GM23248 (cell line): Measurements from ENCODE around the gene RASAL3. TPM values are rescaled to one million over a fixed set of nuclear protein-coding genes. Genes with fewer than 3 reads are reported as not detected.

Experiments
- DNase-seq: peaks from one replicate; pipeline ENCODE4 v3.0.0-alpha.2; 2015
- H2AFZ ChIP-seq: fragments of 200-600 bp; sonication (generic); 2 replicates; pipeline ENCODE4 v1.6.1; 2016; ENCODE audit warnings: antibody characterized with exemption
- H3F3A ChIP-seq: fragments of 200-600 bp; sonication (generic); 2 replicates; pipeline ENCODE4 v1.6.1; 2016; ENCODE audit warnings: mild to moderate bottlenecking, antibody characterized with exemption, mixed run types; ENCODE audit not compliant: insufficient read depth
- H3K27ac ChIP-seq: fragments of 200-600 bp; sonication (generic); 2 replicates; pipeline ENCODE4 v1.5.1; 2016; ENCODE audit warnings: mild to moderate bottlenecking
- H3K27me3 ChIP-seq: fragments of 200-600 bp; sonication (generic); replicated peaks from 2 replicates; pipeline ENCODE4 v1.6.1; 2016; ENCODE audit warnings: mild to moderate bottlenecking; ENCODE audit not compliant: insufficient read depth
- H3K36me3 ChIP-seq: fragments of 200-600 bp; sonication (generic); 2 replicates; pipeline ENCODE4 v1.6.1; 2016; ENCODE audit warnings: low read depth, mild to moderate bottlenecking
- H3K4me1 ChIP-seq: fragments of 200-600 bp; sonication (generic); 2 replicates; pipeline ENCODE4 v1.6.1; 2016; ENCODE audit warnings: mild to moderate bottlenecking; ENCODE audit not compliant: insufficient read depth
- H3K4me2 ChIP-seq: fragments of 200-600 bp; sonication (generic); one replicate; pipeline ENCODE4 v1.6.1; 2016; ENCODE audit warnings: mild to moderate bottlenecking; ENCODE audit not compliant: unreplicated experiment
- H3K4me3 ChIP-seq: fragments of 200-600 bp; sonication (generic); 2 replicates; pipeline ENCODE4 v1.5.1; 2016; ENCODE audit warnings: mild to moderate bottlenecking
- H3K79me2 ChIP-seq: fragments of 200-600 bp; sonication (generic); 2 replicates; pipeline ENCODE4 v1.6.1; 2016; ENCODE audit warnings: mild to moderate bottlenecking; ENCODE audit not compliant: insufficient read depth
- H3K9ac ChIP-seq: fragments of 200-600 bp; sonication (generic); 2 replicates; pipeline ENCODE4 v1.6.1; 2016; ENCODE audit warnings: mild to moderate bottlenecking
- H3K9me2 ChIP-seq: fragments of 200-600 bp; sonication (generic); 2 replicates; pipeline ENCODE4 v1.6.1; 2016; ENCODE audit warnings: mixed run types, mild to moderate bottlenecking, moderate library complexity; ENCODE audit not compliant: insufficient read depth
- H3K9me3 ChIP-seq: fragments of 200-600 bp; sonication (generic); one replicate; pipeline ENCODE4 v1.6.1; 2017; ENCODE audit warnings: low read depth
- H4K20me1 ChIP-seq: fragments of 200-600 bp; sonication (generic); 2 replicates; pipeline ENCODE4 v1.6.0; 2016; ENCODE audit not compliant: insufficient read depth
- EZH2 ChIP-seq: fragments of 200-600 bp; sonication (generic); IDR thresholded peaks from 2 replicates; pipeline ENCODE4 v1.6.1; 2018; ENCODE audit warnings: antibody characterized with exemption, mild to moderate bottlenecking; ENCODE audit not compliant: insufficient read depth, poor library complexity, severe bottlenecking
- EZH2phosphoT487 ChIP-seq: fragments of 200-600 bp; sonication (generic); IDR thresholded peaks from 2 replicates; pipeline ENCODE4 v1.6.1; 2018; ENCODE audit warnings: antibody characterized with exemption, moderate library complexity, mild to moderate bottlenecking, low read depth; ENCODE audit not compliant: insufficient read depth
- WGBS, 2 experiments: methylation state at CpG; one replicate each; pipeline ENCODE4 v1.1.6; 2015 to 2017; ENCODE audit warnings: low lambda C conversion rate in 2 of 2, low coverage in 1 of 2; ENCODE audit errors: missing lambda C conversion rate in 2 of 2; 5-methylcytosine and 5-hydroxymethylcytosine counted together
- in situ Hi-C: fragments of 300-500 bp; cut with MboI; formaldehyde crosslinking; loops from 2 replicates; pipeline ENCODE4 v1.15.0; 2020
- polyA plus RNA-seq: library from polyadenylated mRNA; unstranded; fragments of >200 nt; fragmentation: Nextera tagmentation; extraction: Ambion mirVana; gene quantifications from 2 replicates; pipeline ENCODE4 v1.2.1, GENCODE V29; 2016
- total RNA-seq: library from RNA; depleted of rRNA; stranded (reverse); fragments of >200 nt; shearing (Covaris generic); gene quantifications from 2 replicates; pipeline ENCODE4 v1.2.3, GENCODE V29; 2014

RASAL3 gene
- total and polyA plus RNA-seq, 2 experiments from 2014 or later, result not detected

DNA sequence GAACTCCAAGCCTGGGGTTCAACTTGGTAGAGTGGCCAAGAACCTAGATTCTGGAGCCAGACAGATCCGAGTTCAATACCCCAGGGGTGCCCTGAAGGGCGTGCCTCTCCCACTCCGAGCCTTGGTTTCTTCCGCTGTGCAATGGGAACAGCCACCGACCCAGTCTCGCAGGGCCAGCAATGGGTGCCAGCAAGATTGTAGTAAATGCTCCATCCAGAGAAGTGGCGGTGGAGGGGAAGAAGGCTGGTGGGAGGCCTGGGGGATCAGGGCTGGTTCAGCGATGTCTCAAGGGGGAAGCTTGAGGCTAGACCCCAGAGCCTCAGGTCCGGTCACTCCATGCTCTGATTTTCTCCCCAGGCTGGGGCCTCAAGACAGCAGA is 19.1 kb downstream of the RASAL3 start:
- Histone ChIP-seq H2AFZ (no peak overlapping the region), H3K27me3 (no peaks in the 10 kb centered on the region), H4K20me1 (no peaks in the 10 kb centered on the region), H3K79me2 (no peaks in the 10 kb centered on the region), H3K9ac (no peak overlapping the region), H3K9me3 (no peaks in the 10 kb centered on the region), H3K36me3 (no peaks in the 10 kb centered on the region), H3K4me2 (no peak overlapping the region), H3K9me2 (no peaks in the 10 kb centered on the region), H3K4me3 (no peak overlapping the region), H3F3A (peaks cover 2% of the 10 kb centered on the region; the same call in 1 of the 2 replicates), H3K27ac (no peak overlapping the region), H3K4me1 (no peaks in the 10 kb centered on the region; the same call in 1 of the 2 replicates)
- in situ Hi-C loops, result no loop called here
- no peak for DNase-seq
- TF ChIP-seq EZH2phosphoT487 (no peak), EZH2 (no peak)
- WGBS, 2 experiments, result 74 to 79% methylated on average over 9 of the region's 9 CpGs

DNA sequence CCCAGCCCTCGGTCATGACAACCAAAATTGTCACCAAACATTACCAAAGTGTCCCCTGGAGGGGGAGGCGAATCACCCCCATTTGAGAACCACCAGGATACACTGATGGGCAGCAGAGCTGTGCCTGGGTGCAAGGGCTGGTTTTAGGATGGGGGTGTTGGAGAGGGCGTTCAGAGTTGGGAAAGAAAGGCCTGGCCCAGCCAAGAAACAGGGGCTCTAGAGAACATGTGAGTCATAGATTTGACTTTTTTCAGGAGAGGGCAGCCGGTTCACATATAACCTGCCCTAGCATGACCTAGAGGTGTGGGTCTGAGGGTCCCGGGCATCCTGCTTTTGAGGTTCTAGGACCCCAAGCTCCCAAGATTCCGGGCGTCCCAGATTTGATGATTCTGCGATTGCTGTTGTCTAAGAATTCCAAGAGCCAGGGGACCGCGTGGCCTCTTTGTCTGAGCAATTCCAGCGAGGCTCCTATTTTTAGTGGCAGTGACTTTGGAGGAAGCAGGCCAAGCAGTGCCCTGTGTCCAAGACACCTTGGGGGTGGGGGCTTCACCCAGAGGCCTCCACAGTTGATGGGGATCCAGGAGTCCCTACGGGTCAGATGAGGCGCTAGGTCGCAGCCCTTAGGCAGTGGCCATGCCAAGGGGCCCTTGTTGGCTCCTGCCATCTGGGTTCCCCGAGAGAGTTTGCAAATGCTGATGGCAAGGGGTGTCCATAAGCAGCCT is 19.7 kb downstream of the RASAL3 start:
- no peaks in the 10 kb centered on the region for H3K9me2 ChIP-seq
- no peaks in the 10 kb centered on the region for H3K9me3 ChIP-seq
- H3K79me2 ChIP-seq, result no peaks in the 10 kb centered on the region
- no peaks in the 10 kb centered on the region for H3K36me3 ChIP-seq
- TF ChIP-seq EZH2, result no peak
- TF ChIP-seq EZH2phosphoT487, result no peak
- H3K4me3 ChIP-seq, result no peak overlapping the region
- WGBS, 2 experiments, result 77 to 81% methylated on average over 15 of the region's 15 CpGs
- H3F3A ChIP-seq, result no peaks in the 10 kb centered on the region
- no peaks in the 10 kb centered on the region; the same call in 1 of the 2 replicates for H3K4me1 ChIP-seq
- in situ Hi-C loops, result no loop called here
- H3K27ac ChIP-seq, result no peak overlapping the region
- H3K27me3 ChIP-seq, result no peaks in the 10 kb centered on the region
- H3K4me2 ChIP-seq, result no peak overlapping the region
- H2AFZ ChIP-seq, result no peak overlapping the region
- no peaks in the 10 kb centered on the region for H4K20me1 ChIP-seq
- DNase-seq, result no peak
- no peak overlapping the region for H3K9ac ChIP-seq

DNA sequence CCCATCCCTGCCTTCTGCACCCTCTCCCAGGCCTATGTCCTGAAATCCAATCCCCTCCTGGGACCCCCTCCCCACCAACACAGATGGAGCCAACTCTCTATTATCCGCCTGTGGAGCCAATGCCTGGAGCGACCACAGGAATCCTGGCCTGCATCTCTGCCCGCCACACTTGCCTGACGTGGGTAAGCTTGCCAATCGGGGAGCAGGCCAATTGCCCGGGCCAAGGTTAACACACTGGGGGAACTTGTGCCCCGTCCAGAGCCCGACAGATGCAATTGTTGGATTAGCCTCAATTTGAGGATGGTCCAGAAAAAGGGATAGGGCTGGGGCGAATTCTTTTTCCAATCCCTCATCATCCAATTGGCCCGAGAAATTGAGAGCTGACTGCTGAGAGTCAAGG is 20.5 kb downstream of the RASAL3 start:
- Histone ChIP-seq H3K36me3 (no peaks in the 10 kb centered on the region), H3K9me2 (no peaks in the 10 kb centered on the region), H3K4me3 (no peak overlapping the region), H3K27ac (no peak overlapping the region), H3K79me2 (no peaks in the 10 kb centered on the region), H4K20me1 (no peaks in the 10 kb centered on the region), H3K4me1 (no peaks in the 10 kb centered on the region; the same call in 1 of the 2 replicates), H2AFZ (no peak overlapping the region), H3K4me2 (no peak overlapping the region), H3K9me3 (no peaks in the 10 kb centered on the region), H3K9ac (no peak overlapping the region), H3K27me3 (no peaks in the 10 kb centered on the region), H3F3A (no peaks in the 10 kb centered on the region)
- TF ChIP-seq EZH2 (no peak), EZH2phosphoT487 (no peak)
- in situ Hi-C loops, result no loop called here
- DNase-seq, result no peak
- 37 to 43% methylated on average over 10 of the region's 10 CpGs for WGBS, 2 experiments

DNA sequence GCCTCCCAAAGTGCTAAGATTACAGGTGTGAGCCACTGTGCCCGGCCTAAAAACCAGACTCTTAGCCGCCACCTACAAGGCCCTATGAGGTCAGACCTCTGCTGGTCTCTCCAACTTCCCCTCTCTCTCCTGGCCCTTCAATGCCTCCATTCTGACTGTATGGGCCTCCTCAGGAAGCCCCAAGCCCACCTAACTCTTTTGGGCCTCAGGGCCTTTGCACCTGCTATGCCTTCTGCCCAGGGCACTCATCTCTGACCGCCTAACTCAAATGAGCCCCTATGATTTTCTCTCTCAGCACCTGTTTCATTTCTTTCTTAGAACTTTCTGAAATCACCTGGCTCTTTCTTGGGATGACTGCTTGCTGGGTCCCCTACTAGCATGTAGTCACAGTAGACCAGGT is 21.0 kb downstream of the RASAL3 start:
- H3K9me2 ChIP-seq, result no peaks in the 10 kb centered on the region
- 70 to 74% methylated on average over 3 of the region's 3 CpGs for WGBS, 2 experiments

More for the DNA sequence above, 21.0 kb downstream of the RASAL3 start:
- in situ Hi-C loops, result no loop called here
- Histone ChIP-seq H3K4me3 (no peak overlapping the region), H3K79me2 (no peaks in the 10 kb centered on the region), H3K27ac (no peak overlapping the region), H3K27me3 (no peaks in the 10 kb centered on the region), H3K36me3 (no peaks in the 10 kb centered on the region), H3K9ac (no peak overlapping the region), H3F3A (no peaks in the 10 kb centered on the region), H3K9me3 (no peaks in the 10 kb centered on the region), H3K4me1 (no peaks in the 10 kb centered on the region), H2AFZ (no peak overlapping the region), H3K4me2 (no peak overlapping the region), H4K20me1 (no peaks in the 10 kb centered on the region)
- no peak for DNase-seq
- no peak for TF ChIP-seq EZH2
- no peak for TF ChIP-seq EZH2phosphoT487
